Neuron (in vitro differentiated cells): Measurements from ENCODE around the gene GRAMD4.

Experiments used
- H2AFZ ChIP-seq: one replicate; pipeline ENCODE4 v1.6.1; 2013; ENCODE audit warnings: low read depth, mild to moderate bottlenecking, inconsistent platforms, low read length, moderate library complexity
- H3K27me3 ChIP-seq: one replicate; pipeline ENCODE4 v1.6.1; 2013; ENCODE audit warnings: low read length; ENCODE audit not compliant: insufficient read depth
- H3K36me3 ChIP-seq: one replicate; pipeline ENCODE4 v1.6.1; 2013; ENCODE audit warnings: low read length; ENCODE audit not compliant: insufficient read depth
- H3K4me1 ChIP-seq: one replicate; pipeline ENCODE4 v1.6.1; 2013; ENCODE audit warnings: low read length; ENCODE audit not compliant: insufficient read depth
- H3K4me3 ChIP-seq: 2 replicates; pipeline ENCODE4 v1.5.1; 2013; ENCODE audit warnings: mild to moderate bottlenecking, low read length, moderate library complexity
- H3K9me3 ChIP-seq: one replicate; pipeline ENCODE4 v1.6.1; 2013; ENCODE audit warnings: low read length

The GRAMD4 gene

DNA sequence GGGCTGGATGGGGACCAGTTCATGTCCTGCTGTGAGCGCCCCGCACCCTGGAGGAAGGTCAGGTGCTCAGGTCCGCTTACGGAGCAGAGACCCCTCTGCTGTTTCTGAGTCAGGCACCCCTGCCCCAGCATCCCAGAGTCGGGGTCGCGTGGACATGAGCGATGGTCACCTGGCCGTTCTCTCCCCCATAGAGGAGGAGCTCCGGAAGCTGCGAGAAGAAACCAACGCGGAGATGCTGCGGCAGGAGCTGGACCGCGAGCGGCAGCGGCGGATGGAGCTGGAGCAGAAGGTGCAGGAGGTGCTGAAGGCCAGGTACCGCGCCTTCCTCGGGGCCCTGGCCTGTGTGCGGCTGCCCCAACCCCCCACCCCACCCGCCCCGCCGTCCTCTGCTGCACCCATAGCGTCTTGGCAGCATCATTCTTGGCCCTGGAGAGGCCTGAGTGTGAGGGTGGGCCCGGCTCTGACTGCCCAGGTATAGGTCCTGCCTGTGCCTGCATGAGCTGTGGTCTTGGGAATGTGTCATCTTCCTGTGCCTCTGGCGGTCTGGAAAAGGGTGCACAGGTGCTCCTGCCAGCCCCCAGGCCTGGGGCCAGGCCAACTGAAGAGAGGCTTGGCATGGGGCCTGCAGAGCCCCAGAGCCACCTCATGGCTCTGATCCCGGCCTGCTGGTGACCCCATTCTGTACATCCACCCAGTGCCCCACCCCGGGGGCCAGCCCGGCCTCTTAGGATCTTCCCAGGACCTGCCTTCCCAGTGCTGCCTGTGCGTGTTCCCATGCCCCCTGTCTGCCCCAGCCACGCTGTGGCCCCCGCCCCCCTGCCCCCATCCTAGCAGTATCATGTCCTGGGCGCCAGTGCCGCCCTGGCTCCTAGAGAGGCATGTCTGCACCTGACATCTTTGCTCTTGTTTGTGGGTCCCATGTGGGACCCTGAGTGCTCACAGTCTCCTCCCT is 38.1 kb downstream of the GRAMD4 start:
- no peak overlapping the region for H3K4me3 ChIP-seq
- no peak overlapping the region for H2AFZ ChIP-seq
- no peaks in the 10 kb centered on the region for H3K27me3 ChIP-seq
- no peaks in the 10 kb centered on the region for H3K9me3 ChIP-seq
- H3K4me1 ChIP-seq, result no peaks in the 10 kb centered on the region
- H3K36me3 ChIP-seq, result no peaks in the 10 kb centered on the region

DNA sequence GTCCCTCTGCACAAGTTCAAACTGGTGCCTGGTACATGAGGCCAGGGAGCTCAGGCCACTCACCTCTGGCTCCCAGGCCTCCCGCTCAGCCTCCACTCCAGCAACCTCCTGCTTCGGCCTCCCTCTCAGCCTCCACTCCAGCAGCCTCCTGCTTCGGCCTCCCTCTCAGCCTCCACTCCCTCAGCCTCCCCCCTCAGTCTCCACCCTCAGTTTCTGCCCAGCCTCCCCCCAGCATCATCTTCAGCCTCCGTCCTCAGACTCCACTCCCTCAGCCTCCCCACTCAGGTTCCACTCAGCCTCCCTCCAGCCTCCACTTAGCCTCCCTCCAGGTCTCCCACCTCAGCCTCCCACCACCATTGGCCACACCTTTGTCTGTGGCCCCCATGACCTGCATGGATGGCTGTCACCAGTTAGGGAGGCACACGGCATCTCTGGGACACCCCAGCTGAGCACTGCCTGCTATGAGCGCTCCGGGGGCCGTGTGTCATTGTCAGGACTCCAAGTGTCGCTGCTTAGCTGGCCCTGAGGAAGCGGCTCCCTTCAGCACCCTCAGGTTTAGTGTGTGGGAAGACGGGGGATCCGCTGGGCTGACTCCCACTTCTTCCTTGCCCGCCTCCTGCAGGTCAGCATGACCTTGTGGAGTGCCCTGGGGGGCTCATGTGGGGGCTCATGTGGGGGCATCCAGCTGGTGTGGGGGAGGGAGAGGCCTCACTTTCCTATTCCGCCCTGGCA is 39.0 kb downstream of the GRAMD4 start:
- no peak overlapping the region for H3K4me3 ChIP-seq
- H3K27me3 ChIP-seq, result no peaks in the 10 kb centered on the region
- H3K9me3 ChIP-seq, result no peaks in the 10 kb centered on the region
- peaks cover 2% of the 10 kb centered on the region for H3K36me3 ChIP-seq
- H3K4me1 ChIP-seq, result no peaks in the 10 kb centered on the region
- H2AFZ ChIP-seq, result no peak overlapping the region

- H3K36me3 ChIP-seq, result peaks cover 2% of the 10 kb centered on the region
- no peaks in the 10 kb centered on the region for H3K9me3 ChIP-seq
- no peak overlapping the region for H3K4me3 ChIP-seq
- H2AFZ ChIP-seq, result no peak overlapping the region
- no peaks in the 10 kb centered on the region for H3K4me1 ChIP-seq
- no peaks in the 10 kb centered on the region for H3K27me3 ChIP-seq
These were observed 39.6 kb downstream of the GRAMD4 start for GRCh38 chr22:46659791-46660186.

DNA sequence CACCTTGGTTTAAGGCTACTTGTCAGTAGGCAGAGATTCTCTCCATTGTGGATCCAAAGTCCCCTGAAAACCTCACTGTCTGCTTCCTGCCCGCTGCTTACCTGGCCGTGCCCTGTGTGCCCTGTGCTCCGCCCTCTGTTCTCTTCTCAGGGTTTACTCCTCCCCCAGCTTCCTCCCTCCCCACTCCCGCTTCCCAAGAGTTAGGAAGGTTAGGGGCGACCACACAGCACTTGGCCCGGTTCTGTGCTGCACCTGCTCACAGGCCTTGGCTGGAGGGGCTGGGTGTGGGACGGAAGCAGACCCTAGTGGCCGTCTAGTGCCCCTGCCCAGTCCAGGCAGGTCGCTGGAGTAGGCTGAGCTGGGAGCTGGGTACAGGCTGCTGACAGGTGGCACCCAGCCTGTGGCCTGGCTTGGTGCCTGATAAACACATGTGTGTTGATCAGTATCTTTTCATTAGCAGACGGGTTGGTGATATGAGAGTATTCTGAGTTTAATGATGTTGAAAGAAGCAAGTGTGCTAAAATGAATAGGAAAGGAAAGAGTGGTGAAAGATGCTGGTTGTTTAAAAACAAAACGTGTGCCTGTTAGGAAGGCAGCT is 40.5 kb downstream of the GRAMD4 start:
- no peaks in the 10 kb centered on the region for H3K9me3 ChIP-seq
- no peak overlapping the region for H3K4me3 ChIP-seq
- H3K36me3 ChIP-seq, result peaks cover 2% of the 10 kb centered on the region
- no peaks in the 10 kb centered on the region for H3K27me3 ChIP-seq
- H3K4me1 ChIP-seq, result no peaks in the 10 kb centered on the region
- no peak overlapping the region for H2AFZ ChIP-seq

- Histone ChIP-seq H3K36me3 (peaks cover 6% of the 10 kb centered on the region), H2AFZ (no peak overlapping the region), H3K4me1 (no peaks in the 10 kb centered on the region), H3K9me3 (no peaks in the 10 kb centered on the region), H3K4me3 (no peak overlapping the region), H3K27me3 (no peaks in the 10 kb centered on the region)
These were observed 41.1 kb downstream of the GRAMD4 start for GRCh38 chr22:46661221-46661851.

DNA sequence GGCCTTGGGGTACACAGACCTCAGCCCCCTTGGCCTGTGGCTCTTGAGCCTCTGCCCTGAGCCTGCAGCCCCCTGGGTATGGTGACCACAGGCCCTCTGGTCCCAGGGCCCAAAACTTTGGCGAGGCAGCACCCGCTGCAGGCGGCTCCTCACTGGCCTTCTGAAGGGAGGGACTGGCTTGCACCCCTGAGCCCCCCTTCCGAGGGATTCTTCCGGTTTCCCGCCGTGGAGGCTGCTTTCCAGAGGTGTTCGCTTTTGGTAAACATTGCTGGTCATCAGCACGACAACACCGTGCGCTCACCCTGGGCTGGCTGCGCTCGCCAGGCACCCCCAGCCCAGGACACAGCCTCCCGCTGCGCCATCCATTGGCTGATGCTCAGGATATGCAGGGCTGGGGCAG is 42.0 kb downstream of the GRAMD4 start:
- no peaks in the 10 kb centered on the region for H3K27me3 ChIP-seq
- no peak overlapping the region for H3K4me3 ChIP-seq
- no peak overlapping the region for H2AFZ ChIP-seq
- H3K36me3 ChIP-seq, result peaks cover 13% of the 10 kb centered on the region
- no peaks in the 10 kb centered on the region for H3K4me1 ChIP-seq
- H3K9me3 ChIP-seq, result no peaks in the 10 kb centered on the region

DNA sequence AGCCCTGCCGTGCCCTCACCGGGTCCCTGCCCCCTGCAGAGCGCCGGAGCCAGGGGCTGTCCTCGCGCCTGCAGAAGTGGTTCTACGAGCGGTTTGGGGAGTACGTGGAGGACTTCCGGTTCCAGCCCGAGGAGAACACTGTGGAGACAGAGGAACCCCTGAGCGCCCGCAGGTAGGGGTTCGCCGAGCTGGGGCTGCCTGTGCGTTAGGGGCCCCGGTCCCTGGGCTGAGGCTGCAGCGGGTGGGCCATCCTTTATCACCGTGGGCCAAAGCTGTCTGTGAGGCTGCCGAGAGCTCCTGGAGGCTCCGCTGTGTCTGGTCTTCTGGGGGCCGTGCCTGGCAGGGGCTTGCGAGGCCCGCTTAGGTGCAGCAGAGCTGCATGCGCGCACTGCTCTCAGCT is 42.8 kb downstream of the GRAMD4 start:
- H2AFZ ChIP-seq, result no peak overlapping the region
- H3K36me3 ChIP-seq, result peaks cover 13% of the 10 kb centered on the region
- H3K4me3 ChIP-seq, result no peak overlapping the region
- H3K4me1 ChIP-seq, result no peaks in the 10 kb centered on the region
- no peaks in the 10 kb centered on the region for H3K27me3 ChIP-seq
- H3K9me3 ChIP-seq, result no peaks in the 10 kb centered on the region

DNA sequence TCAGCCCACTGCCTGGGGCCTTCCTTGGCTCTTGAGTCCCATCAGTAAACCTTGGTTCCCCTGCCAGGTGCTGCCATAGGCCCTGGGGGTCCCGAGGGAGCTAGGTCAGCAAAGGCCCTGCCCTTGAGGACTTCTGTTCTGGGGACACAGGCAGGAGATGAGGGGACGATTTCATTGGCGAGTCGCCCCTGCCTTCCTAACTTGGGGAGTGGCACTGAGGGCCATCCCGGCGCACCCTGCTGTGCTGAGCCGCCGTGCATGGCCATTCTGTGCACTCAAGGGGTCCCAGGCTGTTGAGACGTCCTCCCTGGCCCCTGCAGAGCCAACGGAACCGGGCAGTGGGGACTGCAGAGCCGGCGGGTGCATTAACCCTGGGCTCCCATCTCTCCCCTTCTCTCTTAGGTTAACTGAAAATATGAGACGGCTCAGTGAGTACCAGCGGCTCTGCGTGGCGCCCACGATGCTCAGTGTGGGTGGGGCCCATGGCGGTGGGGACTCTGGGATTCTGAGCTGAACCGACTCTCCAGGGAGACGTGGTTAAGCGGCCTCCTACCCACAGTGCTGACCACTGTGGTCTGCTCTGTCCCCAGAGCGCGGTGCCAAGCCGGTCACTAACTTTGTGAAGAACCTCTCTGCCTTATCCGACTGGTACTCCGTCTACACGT is 43.4 kb downstream of the GRAMD4 start:
- no peaks in the 10 kb centered on the region for H3K4me1 ChIP-seq
- H2AFZ ChIP-seq, result no peak overlapping the region
- peaks cover 13% of the 10 kb centered on the region for H3K36me3 ChIP-seq
- no peaks in the 10 kb centered on the region for H3K27me3 ChIP-seq
- no peak overlapping the region for H3K4me3 ChIP-seq
- H3K9me3 ChIP-seq, result no peaks in the 10 kb centered on the region

GRCh38 chr22:46664301-46664855 is 44.2 kb downstream of the GRAMD4 start:
- no peaks in the 10 kb centered on the region for H3K27me3 ChIP-seq
- H2AFZ ChIP-seq, result no peak overlapping the region
- peaks cover 18% of the 10 kb centered on the region for H3K36me3 ChIP-seq
- no peaks in the 10 kb centered on the region for H3K4me1 ChIP-seq
- no peaks in the 10 kb centered on the region for H3K9me3 ChIP-seq
- no peak overlapping the region for H3K4me3 ChIP-seq

GRCh38 chr22:46665151-46665695 is 45.0 kb downstream of the GRAMD4 start:
- Histone ChIP-seq H3K4me3 (no peak overlapping the region), H3K27me3 (no peaks in the 10 kb centered on the region), H3K4me1 (peaks cover 6% of the 10 kb centered on the region), H3K36me3 (peaks cover 18% of the 10 kb centered on the region), H2AFZ (no peak overlapping the region), H3K9me3 (no peaks in the 10 kb centered on the region)

DNA sequence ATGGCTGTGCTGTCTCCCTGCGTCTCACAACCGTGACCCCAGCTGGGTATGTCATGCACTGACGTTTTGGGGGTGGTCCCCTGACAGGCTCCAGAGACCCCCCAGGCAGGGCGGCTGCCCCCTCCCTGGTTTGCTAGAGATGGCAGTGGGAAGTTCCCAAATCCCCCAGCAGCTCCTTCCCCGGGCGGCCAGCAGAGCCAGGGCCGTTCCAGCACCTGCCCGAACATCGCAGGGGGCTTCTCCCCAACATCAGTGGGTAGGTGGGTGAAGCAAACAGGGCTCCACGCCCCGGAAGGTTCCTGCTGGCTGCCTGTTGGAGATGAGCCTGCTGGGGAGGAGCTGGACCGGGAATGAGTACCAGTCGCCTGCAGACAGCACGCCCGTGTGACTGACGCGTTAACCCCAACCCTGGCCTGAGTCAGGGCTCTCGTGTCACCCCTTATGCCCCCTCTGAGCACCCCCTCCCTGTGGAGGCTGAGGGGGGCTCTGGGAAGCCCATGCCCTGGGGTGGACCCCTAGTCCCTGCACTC is 45.6 kb downstream of the GRAMD4 start:
- Histone ChIP-seq H3K4me1 (peaks cover 8% of the 10 kb centered on the region), H3K4me3 (no peak overlapping the region), H3K36me3 (peaks cover 18% of the 10 kb centered on the region), H3K9me3 (no peaks in the 10 kb centered on the region), H2AFZ (no peak overlapping the region), H3K27me3 (no peaks in the 10 kb centered on the region)
